Hepatocyte (in vitro differentiated cells): ENCODE measurements around the gene PRKAR2A.

ENCODE experiments used
- CTCF ChIP-seq: fragments of 200-600 bp; sonication (generic); IDR thresholded peaks from 2 replicates; pipeline ENCODE4 v1.5.1; 2016; ENCODE audit warnings: antibody characterized with exemption, mild to moderate bottlenecking; ENCODE audit not compliant: poor library complexity
- EZH2 ChIP-seq: fragments of 200-600 bp; sonication (generic); IDR thresholded peaks from 2 replicates; pipeline ENCODE4 v1.6.1; 2016; ENCODE audit warnings: antibody characterized with exemption, mild to moderate bottlenecking, borderline replicate concordance
- EZH2phosphoT487 ChIP-seq: fragments of 200-600 bp; sonication (generic); IDR thresholded peaks from one replicate; pipeline ENCODE4 v1.6.1; 2018; ENCODE audit warnings: antibody characterized with exemption, mild to moderate bottlenecking, low read depth, moderate library complexity; ENCODE audit not compliant: unreplicated experiment, severe bottlenecking

- TF ChIP-seq CTCF: no peak
- TF ChIP-seq EZH2: no peak
- TF ChIP-seq EZH2phosphoT487: no peak
These were observed 109.5 kb downstream of the PRKAR2A start for GRCh38 chr3:48738144-48738536.
